H9 (cell line): ENCODE results near the gene ABCA1. TPM values are rescaled to one million over a fixed set of nuclear protein-coding genes. Genes with fewer than 3 reads are reported as not detected.

Source experiments
- DNase-seq: peaks from one replicate; pipeline ENCODE4 v3.0.0-alpha.2; 2017
- H2AFZ ChIP-seq: one replicate; pipeline ENCODE4 v1.6.1; 2013; ENCODE audit warnings: mild to moderate bottlenecking, low read length, control low read depth, moderate library complexity
- H2AK5ac ChIP-seq: 2 replicates; pipeline ENCODE4 v1.6.1; 2013; ENCODE audit warnings: low read length, control low read depth, mixed read lengths; ENCODE audit not compliant: insufficient read length
- H2BK120ac ChIP-seq: one replicate; pipeline ENCODE4 v1.6.1; 2013; ENCODE audit warnings: low read depth, mild to moderate bottlenecking, low read length, control low read depth, inconsistent platforms; ENCODE audit not compliant: poor library complexity, severe bottlenecking
- H2BK12ac ChIP-seq: 2 replicates; pipeline ENCODE4 v1.6.1; 2013; ENCODE audit warnings: low read length, control low read depth, mixed read lengths, low read depth; ENCODE audit not compliant: insufficient read length
- H2BK15ac ChIP-seq: 2 replicates; pipeline ENCODE4 v1.6.1; 2013; ENCODE audit warnings: low read depth, low read length, control low read depth
- H2BK20ac ChIP-seq: one replicate; pipeline ENCODE4 v1.6.1; 2013; ENCODE audit warnings: low read depth, mild to moderate bottlenecking, low read length, control low read depth, inconsistent platforms; ENCODE audit not compliant: poor library complexity, severe bottlenecking
- H2BK5ac ChIP-seq: 2 replicates; pipeline ENCODE4 v1.6.1; 2013; ENCODE audit warnings: low read length, control low read depth, mixed read lengths; ENCODE audit not compliant: insufficient read length
- H3K14ac ChIP-seq: 2 replicates; pipeline ENCODE4 v1.6.1; 2013; ENCODE audit warnings: low read length, control low read depth; ENCODE audit not compliant: insufficient read depth
- H3K18ac ChIP-seq: 2 replicates; pipeline ENCODE4 v1.6.1; 2013; ENCODE audit warnings: low read depth, mild to moderate bottlenecking, mixed read lengths, low read length, control low read depth; ENCODE audit not compliant: insufficient read length
- H3K23ac ChIP-seq: 2 replicates; pipeline ENCODE4 v1.6.1; 2013; ENCODE audit warnings: low read length, control low read depth, mixed read lengths, low read depth; ENCODE audit not compliant: insufficient read length
- H3K23me2 ChIP-seq: 2 replicates; pipeline ENCODE4 v1.6.1; 2013; ENCODE audit warnings: low read depth, mild to moderate bottlenecking, mixed read lengths, low read length, control low read depth; ENCODE audit not compliant: insufficient read length, poor library complexity, severe bottlenecking
- H3K27ac ChIP-seq: 2 replicates; pipeline ENCODE4 v1.5.1; 2013; ENCODE audit warnings: low read length, control low read depth, mixed read lengths, low read depth; ENCODE audit not compliant: insufficient read length
- H3K27me3 ChIP-seq: 2 replicates; pipeline ENCODE4 v1.6.1; 2013; ENCODE audit warnings: low read length, control low read depth, inconsistent platforms; ENCODE audit not compliant: insufficient read depth
- H3K4ac ChIP-seq: 2 replicates; pipeline ENCODE4 v1.6.1; 2013; ENCODE audit warnings: low read depth, mild to moderate bottlenecking, control low read depth, inconsistent platforms, low read length, moderate library complexity
- H3K4me1 ChIP-seq: 2 replicates; pipeline ENCODE4 v1.6.1; 2013; ENCODE audit warnings: low read length, control low read depth, inconsistent platforms; ENCODE audit not compliant: insufficient read depth
- H3K4me2 ChIP-seq: 2 replicates; pipeline ENCODE4 v1.6.1; 2013; ENCODE audit warnings: low read length, control low read depth, mixed read lengths; ENCODE audit not compliant: insufficient read length, insufficient read depth
- H3K56ac ChIP-seq: 2 replicates; pipeline ENCODE4 v1.6.1; 2013; ENCODE audit warnings: low read depth, mild to moderate bottlenecking, mixed read lengths, low read length, control low read depth; ENCODE audit not compliant: insufficient read length
- H3K79me1 ChIP-seq: 2 replicates; pipeline ENCODE4 v1.6.1; 2013; ENCODE audit warnings: low read depth, mild to moderate bottlenecking, moderate library complexity, low read length, control low read depth, inconsistent platforms; ENCODE audit not compliant: insufficient read depth, poor library complexity, severe bottlenecking
- H3K79me2 ChIP-seq: 2 replicates; pipeline ENCODE4 v1.6.1; 2013; ENCODE audit warnings: low read length, control low read depth, inconsistent platforms; ENCODE audit not compliant: insufficient read depth
- H3K9ac ChIP-seq: 2 replicates; pipeline ENCODE4 v1.6.1; 2013; ENCODE audit warnings: low read length, control low read depth, mixed read lengths; ENCODE audit not compliant: insufficient read length; ENCODE audit errors: extremely low read depth
- H3K9me3 ChIP-seq: one replicate; pipeline ENCODE4 v1.6.1; 2013; ENCODE audit warnings: low read depth, low read length, inconsistent platforms; ENCODE audit not compliant: control insufficient read depth
- H3T11ph ChIP-seq: one replicate; pipeline ENCODE4 v1.6.1; 2013; ENCODE audit warnings: mild to moderate bottlenecking, low read length, control low read depth, inconsistent platforms
- H4K20me1 ChIP-seq: one replicate; pipeline ENCODE4 v1.6.1; 2013; ENCODE audit not compliant: control insufficient read depth, insufficient read length, insufficient read depth
- H4K5ac ChIP-seq: 2 replicates; pipeline ENCODE4 v1.6.1; 2013; ENCODE audit warnings: low read depth, mild to moderate bottlenecking, mixed read lengths, low read length, control low read depth; ENCODE audit not compliant: insufficient read length
- H4K8ac ChIP-seq: replicated peaks from 2 replicates; pipeline ENCODE4 v1.6.1; 2013; ENCODE audit warnings: low read length, control low read depth, mixed read lengths, low read depth; ENCODE audit not compliant: insufficient read length
- H4K91ac ChIP-seq: 2 replicates; pipeline ENCODE4 v1.6.1; 2013; ENCODE audit warnings: low read depth, mild to moderate bottlenecking, moderate library complexity, mixed read lengths, low read length, control low read depth; ENCODE audit not compliant: insufficient read length
- H3K27ac Mint-ChIP-seq, 3 experiments: 2 replicates in 2 of 3; 3 replicates in 1 of 3; pipeline ENCODE4 v1.8.0; 2020 to 2021; ENCODE audit warnings: mixed read lengths in 3 of 3, mild to moderate bottlenecking in 1 of 3, moderate library complexity in 1 of 3
- H3K27me3 Mint-ChIP-seq: 2 replicates; pipeline ENCODE4 v1.8.0; 2021; ENCODE audit warnings: low read depth, mild to moderate bottlenecking, moderate library complexity, mixed read lengths
- H3K36me3 Mint-ChIP-seq, 3 experiments: 2 replicates in 2 of 3; 3 replicates in 1 of 3; pipeline ENCODE4 v1.8.0; 2020 to 2021; ENCODE audit warnings: low read depth in 3 of 3, mixed read lengths in 3 of 3; ENCODE audit not compliant: insufficient read depth in 1 of 3
- H3K4me1 Mint-ChIP-seq, 2 experiments: 2 replicates each; pipeline ENCODE4 v1.8.0; 2020; ENCODE audit warnings: mixed read lengths in 2 of 2
- H3K4me3 Mint-ChIP-seq, 2 experiments: 2 replicates in 1 of 2; 3 replicates in 1 of 2; pipeline ENCODE4 v1.8.0; 2020 to 2021; ENCODE audit warnings: mild to moderate bottlenecking in 2 of 2, mixed read lengths in 2 of 2, moderate library complexity in 1 of 2
- H3K9me3 Mint-ChIP-seq, 2 experiments: 2 replicates in 1 of 2; 3 replicates in 1 of 2; pipeline ENCODE4 v1.8.0; 2020; ENCODE audit warnings: mild to moderate bottlenecking in 2 of 2, mixed read lengths in 2 of 2, moderate library complexity in 1 of 2
- whole genome bisulfite sequencing: extraction: QIAGEN DNeasy Blood & Tissue Kit; methylation state at CpG from one replicate; pipeline ENCODE4 v1.1.7; 2013; ENCODE audit warnings: missing lambda C conversion rate, low lambda C conversion rate, mixed read lengths; ENCODE audit not compliant: insufficient read length; ENCODE audit errors: extremely low coverage; 5-methylcytosine and 5-hydroxymethylcytosine counted together
- total RNA-seq: library from RNA; stranded (reverse); gene quantifications from 2 replicates; pipeline ENCODE4 v1.2.1, GENCODE V29; 2021
- TF ChIP-seq, protein P1 (sequence below): fragments of 200-600 bp; sonication (generic); conservative IDR thresholded peaks from 3 replicates; pipeline ENCODE4 v1.8.0; 2021; ENCODE audit warnings: antibody characterized with exemption, mild to moderate bottlenecking

Gene ABCA1
- total RNA-seq, 1 experiment from 2014 or later: 16.6 TPM

DNA sequence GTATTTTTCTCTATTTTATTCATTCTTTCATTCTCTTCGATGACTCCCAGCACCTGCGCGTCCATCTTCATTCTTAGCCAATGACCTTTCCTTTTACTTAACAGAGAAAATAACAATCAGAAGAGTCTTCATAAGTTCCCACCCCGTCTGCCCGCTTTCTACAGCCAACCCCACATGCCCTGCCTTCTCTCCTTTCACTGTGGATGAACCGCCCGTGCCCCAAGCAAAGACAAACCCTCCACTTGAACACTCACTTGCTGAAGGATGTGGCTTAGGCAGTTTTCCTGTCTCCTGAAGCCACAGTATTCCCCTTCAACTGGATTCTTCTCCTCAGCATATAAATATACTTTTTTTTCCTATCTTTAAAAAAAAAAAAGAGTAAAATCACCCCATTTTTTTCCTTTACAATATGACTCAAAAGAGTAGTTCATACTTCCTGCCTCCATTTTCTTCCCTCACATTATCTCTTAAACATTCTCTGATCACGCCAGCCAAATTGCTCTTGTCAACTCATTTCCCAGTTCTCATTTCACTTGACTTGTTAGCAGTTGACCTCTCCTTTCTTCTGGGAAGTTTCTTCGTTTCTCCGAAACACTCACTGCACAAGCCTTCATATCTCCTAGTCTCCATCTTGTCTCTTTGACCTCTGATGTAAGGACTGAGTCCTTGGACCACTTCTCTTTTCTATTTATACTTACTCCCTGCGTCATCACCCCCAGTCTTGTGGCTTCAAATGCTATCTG is 153.0 kb downstream of the ABCA1 start:
- Mint-ChIP-seq H3K27ac (no peak overlapping the region), H3K4me3 (no peak overlapping the region), H3K27me3 (no peaks in the 10 kb centered on the region; the same call in 1 of the 2 replicates), H3K9me3 (no peaks in the 10 kb centered on the region), H3K4me1 (no peaks in the 10 kb centered on the region), H3K36me3 (no peaks in the 10 kb centered on the region)
- Histone ChIP-seq H3K9ac (no peak overlapping the region), H4K5ac (no peak overlapping the region), H2BK5ac (no peak overlapping the region), H4K8ac (no peak overlapping the region), H3K14ac (no peak overlapping the region), H3K79me1 (no peaks in the 10 kb centered on the region), H3K56ac (no peak overlapping the region), H2BK12ac (no peak overlapping the region), H2BK20ac (no peak overlapping the region), H4K91ac (no peak overlapping the region), H3K27me3 (no peaks in the 10 kb centered on the region), H3K4ac (no peak overlapping the region), H2BK120ac (no peak overlapping the region), H4K20me1 (no peaks in the 10 kb centered on the region), H2BK15ac (no peak overlapping the region), H2AFZ (no peak overlapping the region), H2AK5ac (no peak overlapping the region), H3T11ph (no peak overlapping the region), H3K4me2 (no peak overlapping the region), H3K18ac (no peak overlapping the region), H3K9me3 (no peaks in the 10 kb centered on the region), H3K27ac (no peak overlapping the region), H3K79me2 (no peaks in the 10 kb centered on the region), H3K4me1 (no peaks in the 10 kb centered on the region), H3K23me2 (no peaks in the 10 kb centered on the region), H3K23ac (no peak overlapping the region)
- TF ChIP-seq, protein P1, sequence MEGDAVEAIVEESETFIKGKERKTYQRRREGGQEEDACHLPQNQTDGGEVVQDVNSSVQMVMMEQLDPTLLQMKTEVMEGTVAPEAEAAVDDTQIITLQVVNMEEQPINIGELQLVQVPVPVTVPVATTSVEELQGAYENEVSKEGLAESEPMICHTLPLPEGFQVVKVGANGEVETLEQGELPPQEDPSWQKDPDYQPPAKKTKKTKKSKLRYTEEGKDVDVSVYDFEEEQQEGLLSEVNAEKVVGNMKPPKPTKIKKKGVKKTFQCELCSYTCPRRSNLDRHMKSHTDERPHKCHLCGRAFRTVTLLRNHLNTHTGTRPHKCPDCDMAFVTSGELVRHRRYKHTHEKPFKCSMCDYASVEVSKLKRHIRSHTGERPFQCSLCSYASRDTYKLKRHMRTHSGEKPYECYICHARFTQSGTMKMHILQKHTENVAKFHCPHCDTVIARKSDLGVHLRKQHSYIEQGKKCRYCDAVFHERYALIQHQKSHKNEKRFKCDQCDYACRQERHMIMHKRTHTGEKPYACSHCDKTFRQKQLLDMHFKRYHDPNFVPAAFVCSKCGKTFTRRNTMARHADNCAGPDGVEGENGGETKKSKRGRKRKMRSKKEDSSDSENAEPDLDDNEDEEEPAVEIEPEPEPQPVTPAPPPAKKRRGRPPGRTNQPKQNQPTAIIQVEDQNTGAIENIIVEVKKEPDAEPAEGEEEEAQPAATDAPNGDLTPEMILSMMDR: no peak
- DNase-seq: no peak
- WGBS: no CpG with 5 or more reads among the region's 11 CpGs
